H9 (cell line): ENCODE results near the gene ARAF. TPM values are rescaled to one million over a fixed set of nuclear protein-coding genes. Genes with fewer than 3 reads are reported as not detected.

Experiments used
- DNase-seq: peaks from one replicate; pipeline ENCODE4 v3.0.0-alpha.2; 2017
- H2AFZ ChIP-seq: one replicate; pipeline ENCODE4 v1.6.1; 2013; ENCODE audit warnings: mild to moderate bottlenecking, low read length, control low read depth, moderate library complexity
- H2AK5ac ChIP-seq: 2 replicates; pipeline ENCODE4 v1.6.1; 2013; ENCODE audit warnings: low read length, control low read depth, mixed read lengths; ENCODE audit not compliant: insufficient read length
- H2BK120ac ChIP-seq: one replicate; pipeline ENCODE4 v1.6.1; 2013; ENCODE audit warnings: low read depth, mild to moderate bottlenecking, low read length, control low read depth, inconsistent platforms; ENCODE audit not compliant: poor library complexity, severe bottlenecking
- H2BK12ac ChIP-seq: 2 replicates; pipeline ENCODE4 v1.6.1; 2013; ENCODE audit warnings: low read length, control low read depth, mixed read lengths, low read depth; ENCODE audit not compliant: insufficient read length
- H2BK15ac ChIP-seq: 2 replicates; pipeline ENCODE4 v1.6.1; 2013; ENCODE audit warnings: low read depth, low read length, control low read depth
- H2BK20ac ChIP-seq: one replicate; pipeline ENCODE4 v1.6.1; 2013; ENCODE audit warnings: low read depth, mild to moderate bottlenecking, low read length, control low read depth, inconsistent platforms; ENCODE audit not compliant: poor library complexity, severe bottlenecking
- H2BK5ac ChIP-seq: 2 replicates; pipeline ENCODE4 v1.6.1; 2013; ENCODE audit warnings: low read length, control low read depth, mixed read lengths; ENCODE audit not compliant: insufficient read length
- H3K14ac ChIP-seq: 2 replicates; pipeline ENCODE4 v1.6.1; 2013; ENCODE audit warnings: low read length, control low read depth; ENCODE audit not compliant: insufficient read depth
- H3K18ac ChIP-seq: 2 replicates; pipeline ENCODE4 v1.6.1; 2013; ENCODE audit warnings: low read depth, mild to moderate bottlenecking, mixed read lengths, low read length, control low read depth; ENCODE audit not compliant: insufficient read length
- H3K23ac ChIP-seq: 2 replicates; pipeline ENCODE4 v1.6.1; 2013; ENCODE audit warnings: low read length, control low read depth, mixed read lengths, low read depth; ENCODE audit not compliant: insufficient read length
- H3K23me2 ChIP-seq: 2 replicates; pipeline ENCODE4 v1.6.1; 2013; ENCODE audit warnings: low read depth, mild to moderate bottlenecking, mixed read lengths, low read length, control low read depth; ENCODE audit not compliant: insufficient read length, poor library complexity, severe bottlenecking
- H3K27ac ChIP-seq: 2 replicates; pipeline ENCODE4 v1.5.1; 2013; ENCODE audit warnings: low read length, control low read depth, mixed read lengths, low read depth; ENCODE audit not compliant: insufficient read length
- H3K27me3 ChIP-seq: 2 replicates; pipeline ENCODE4 v1.6.1; 2013; ENCODE audit warnings: low read length, control low read depth, inconsistent platforms; ENCODE audit not compliant: insufficient read depth
- H3K4ac ChIP-seq: 2 replicates; pipeline ENCODE4 v1.6.1; 2013; ENCODE audit warnings: low read depth, mild to moderate bottlenecking, control low read depth, inconsistent platforms, low read length, moderate library complexity
- H3K4me1 ChIP-seq: 2 replicates; pipeline ENCODE4 v1.6.1; 2013; ENCODE audit warnings: low read length, control low read depth, inconsistent platforms; ENCODE audit not compliant: insufficient read depth
- H3K4me2 ChIP-seq: 2 replicates; pipeline ENCODE4 v1.6.1; 2013; ENCODE audit warnings: low read length, control low read depth, mixed read lengths; ENCODE audit not compliant: insufficient read length, insufficient read depth
- H3K56ac ChIP-seq: 2 replicates; pipeline ENCODE4 v1.6.1; 2013; ENCODE audit warnings: low read depth, mild to moderate bottlenecking, mixed read lengths, low read length, control low read depth; ENCODE audit not compliant: insufficient read length
- H3K79me1 ChIP-seq: 2 replicates; pipeline ENCODE4 v1.6.1; 2013; ENCODE audit warnings: low read depth, mild to moderate bottlenecking, moderate library complexity, low read length, control low read depth, inconsistent platforms; ENCODE audit not compliant: insufficient read depth, poor library complexity, severe bottlenecking
- H3K79me2 ChIP-seq: 2 replicates; pipeline ENCODE4 v1.6.1; 2013; ENCODE audit warnings: low read length, control low read depth, inconsistent platforms; ENCODE audit not compliant: insufficient read depth
- H3K9ac ChIP-seq: 2 replicates; pipeline ENCODE4 v1.6.1; 2013; ENCODE audit warnings: low read length, control low read depth, mixed read lengths; ENCODE audit not compliant: insufficient read length; ENCODE audit errors: extremely low read depth
- H3K9me3 ChIP-seq: one replicate; pipeline ENCODE4 v1.6.1; 2013; ENCODE audit warnings: low read depth, low read length, inconsistent platforms; ENCODE audit not compliant: control insufficient read depth
- H3T11ph ChIP-seq: one replicate; pipeline ENCODE4 v1.6.1; 2013; ENCODE audit warnings: mild to moderate bottlenecking, low read length, control low read depth, inconsistent platforms
- H4K20me1 ChIP-seq: one replicate; pipeline ENCODE4 v1.6.1; 2013; ENCODE audit not compliant: control insufficient read depth, insufficient read length, insufficient read depth
- H4K5ac ChIP-seq: 2 replicates; pipeline ENCODE4 v1.6.1; 2013; ENCODE audit warnings: low read depth, mild to moderate bottlenecking, mixed read lengths, low read length, control low read depth; ENCODE audit not compliant: insufficient read length
- H4K8ac ChIP-seq: replicated peaks from 2 replicates; pipeline ENCODE4 v1.6.1; 2013; ENCODE audit warnings: low read length, control low read depth, mixed read lengths, low read depth; ENCODE audit not compliant: insufficient read length
- H4K91ac ChIP-seq: 2 replicates; pipeline ENCODE4 v1.6.1; 2013; ENCODE audit warnings: low read depth, mild to moderate bottlenecking, moderate library complexity, mixed read lengths, low read length, control low read depth; ENCODE audit not compliant: insufficient read length
- H3K27ac Mint-ChIP-seq, 3 experiments: 2 replicates in 2 of 3; 3 replicates in 1 of 3; pipeline ENCODE4 v1.8.0; 2020 to 2021; ENCODE audit warnings: mixed read lengths in 3 of 3, mild to moderate bottlenecking in 1 of 3, moderate library complexity in 1 of 3
- H3K27me3 Mint-ChIP-seq: 2 replicates; pipeline ENCODE4 v1.8.0; 2021; ENCODE audit warnings: low read depth, mild to moderate bottlenecking, moderate library complexity, mixed read lengths
- H3K36me3 Mint-ChIP-seq, 3 experiments: 2 replicates in 2 of 3; 3 replicates in 1 of 3; pipeline ENCODE4 v1.8.0; 2020 to 2021; ENCODE audit warnings: low read depth in 3 of 3, mixed read lengths in 3 of 3; ENCODE audit not compliant: insufficient read depth in 1 of 3
- H3K4me1 Mint-ChIP-seq, 2 experiments: 2 replicates each; pipeline ENCODE4 v1.8.0; 2020; ENCODE audit warnings: mixed read lengths in 2 of 2
- H3K4me3 Mint-ChIP-seq, 2 experiments: 2 replicates in 1 of 2; 3 replicates in 1 of 2; pipeline ENCODE4 v1.8.0; 2020 to 2021; ENCODE audit warnings: mild to moderate bottlenecking in 2 of 2, mixed read lengths in 2 of 2, moderate library complexity in 1 of 2
- H3K9me3 Mint-ChIP-seq, 2 experiments: 2 replicates in 1 of 2; 3 replicates in 1 of 2; pipeline ENCODE4 v1.8.0; 2020; ENCODE audit warnings: mild to moderate bottlenecking in 2 of 2, mixed read lengths in 2 of 2, moderate library complexity in 1 of 2
- CTCF ChIP-seq: fragments of 200-600 bp; sonication (generic); conservative IDR thresholded peaks from 3 replicates; pipeline ENCODE4 v1.8.0; 2021; ENCODE audit warnings: antibody characterized with exemption, mild to moderate bottlenecking
- WGBS: extraction: QIAGEN DNeasy Blood & Tissue Kit; methylation state at CpG from one replicate; pipeline ENCODE4 v1.1.7; 2013; ENCODE audit warnings: missing lambda C conversion rate, low lambda C conversion rate, mixed read lengths; ENCODE audit not compliant: insufficient read length; ENCODE audit errors: extremely low coverage; 5-methylcytosine and 5-hydroxymethylcytosine counted together
- total RNA-seq: library from RNA; stranded (reverse); gene quantifications from 2 replicates; pipeline ENCODE4 v1.2.1, GENCODE V29; 2021

The ARAF gene
- total RNA-seq, 1 experiment from 2014 or later: 48.1 TPM

DNA sequence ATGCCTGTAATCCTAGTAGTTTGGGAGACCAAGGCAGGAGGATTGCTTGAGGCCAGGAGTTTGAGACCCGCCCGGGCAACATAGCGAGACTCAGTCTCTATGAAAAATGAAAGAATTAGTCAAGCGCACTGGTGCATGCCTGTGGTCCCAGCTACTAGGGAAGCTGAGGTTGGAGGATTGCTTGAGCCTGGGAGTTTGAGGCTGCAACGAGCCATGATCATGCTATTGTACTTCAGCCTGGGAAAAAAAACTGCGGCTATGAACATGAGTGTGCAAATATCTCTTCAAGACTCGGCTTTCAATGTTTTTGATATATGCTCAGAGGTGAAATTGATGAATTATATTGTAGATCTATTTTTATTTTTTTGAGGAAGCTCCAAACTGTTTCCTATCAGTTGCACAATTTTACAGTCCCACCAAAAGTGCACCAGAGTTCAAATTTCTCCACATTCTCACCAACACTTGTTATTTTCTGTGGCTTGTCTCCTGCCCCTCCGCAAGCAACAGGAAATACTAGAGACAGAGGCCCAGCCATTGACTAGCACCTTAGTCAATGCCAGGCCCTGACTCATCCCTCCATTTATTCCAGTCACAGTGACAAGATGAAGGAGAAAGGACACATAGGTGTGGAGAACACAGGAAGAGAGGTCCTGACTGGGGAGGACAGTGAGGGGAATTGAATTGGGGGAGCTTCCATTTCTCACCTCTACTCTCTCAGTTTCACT is 44.9 kb upstream of the ARAF start:
- no peak overlapping the region for H2BK120ac ChIP-seq
- DNase-seq: no peak
- H3K23ac ChIP-seq: no peak overlapping the region
- Mint-ChIP-seq H3K36me3 (peaks cover 0 to 10% (median 4%) of the 10 kb centered on the region in 3 experiments; a peak in 4 of 7 replicates), H3K4me3 (no peak overlapping the region), H3K27ac (no peak overlapping the region), H3K9me3 (peaks cover 43 to 52% of the 10 kb centered on the region in 2 experiments), H3K4me1 (peaks cover 10 to 11% of the 10 kb centered on the region in 2 experiments), H3K27me3 (peaks cover 6% of the 10 kb centered on the region)
- no peak overlapping the region for H3K56ac ChIP-seq
- H3K27ac ChIP-seq: no peak overlapping the region
- no CpG with 5 or more reads among the region's 8 CpGs for WGBS
- H3K9ac ChIP-seq: no peak overlapping the region
- H2BK15ac ChIP-seq: no peak overlapping the region
- H3K79me1 ChIP-seq: no peaks in the 10 kb centered on the region
- no peak overlapping the region for H3T11ph ChIP-seq
- no peak overlapping the region for H2AK5ac ChIP-seq
- no peaks in the 10 kb centered on the region for H4K20me1 ChIP-seq
- H3K4me1 ChIP-seq: no peaks in the 10 kb centered on the region
- no peak for TF ChIP-seq CTCF
- no peak overlapping the region for H3K4me2 ChIP-seq
- no peak overlapping the region for H4K91ac ChIP-seq
- no peaks in the 10 kb centered on the region for H3K27me3 ChIP-seq
- H4K8ac ChIP-seq: no peak overlapping the region
- H2BK20ac ChIP-seq: no peak overlapping the region
- H2BK12ac ChIP-seq: no peak overlapping the region
- no peak overlapping the region for H3K4ac ChIP-seq
- no peaks in the 10 kb centered on the region for H3K79me2 ChIP-seq
- H4K5ac ChIP-seq: no peak overlapping the region
- H3K23me2 ChIP-seq: peaks cover 3% of the 10 kb centered on the region
- no peak overlapping the region for H3K18ac ChIP-seq
- H2BK5ac ChIP-seq: no peak overlapping the region
- H3K9me3 ChIP-seq: peaks cover 18% of the 10 kb centered on the region
- no peak overlapping the region for H3K14ac ChIP-seq
- no peak overlapping the region for H2AFZ ChIP-seq
